Ureter (tissue), 1 donor: Measurements from ENCODE around the gene ZMYND12. TPM values are rescaled to one million over a fixed set of nuclear protein-coding genes. Genes with fewer than 3 reads are reported as not detected.

Experiments used
- DNase-seq: peaks from one replicate; pipeline ENCODE4 v3.0.0-alpha.2; 2020; ENCODE audit warnings: low spot score
- total RNA-seq: library from RNA; stranded (reverse); gene quantifications from one replicate; pipeline ENCODE4 v1.2.4, GENCODE V29; 2023
- donor health status: DM: yes; HTN: yes; CAD: no.

ZMYND12 gene
- total RNA-seq, 1 donor from 2014 or later, result 2.7 TPM

GRCh38 chr1:42439940-42440339 is 15.9 kb downstream of the ZMYND12 start:
- no peak for DNase-seq

- no peak for DNase-seq
Observed at GRCh38 chr1:42434340-42434739, 21.5 kb downstream of the ZMYND12 start.

GRCh38 chr1:42433369-42433768 is 22.5 kb downstream of the ZMYND12 start:
- DNase-seq, result no peak

GRCh38 chr1:42432714-42433113 is 23.1 kb downstream of the ZMYND12 start:
- no peak for DNase-seq

GRCh38 chr1:42431514-42431913 is 24.3 kb downstream of the ZMYND12 start:
- DNase-seq, result no peak

GRCh38 chr1:42430286-42431135 is 25.3 kb downstream of the ZMYND12 start:
- no peak for DNase-seq

GRCh38 chr1:42429603-42430002 is 26.2 kb downstream of the ZMYND12 start:
- no peak for DNase-seq

- no peak for DNase-seq
Observed at GRCh38 chr1:42427240-42427639, 28.6 kb downstream of the ZMYND12 start.

GRCh38 chr1:42424201-42424600 is 31.6 kb downstream of the ZMYND12 start:
- no peak for DNase-seq

- DNase-seq, result no peak
Observed at GRCh38 chr1:42423681-42424080, 32.1 kb downstream of the ZMYND12 start.

- no peak for DNase-seq
Observed at GRCh38 chr1:42422737-42423136, 33.1 kb downstream of the ZMYND12 start.

- DNase-seq, result peak; percentile 49
Observed at GRCh38 chr1:42420911-42421585, 34.8 kb downstream of the ZMYND12 start.

- no peak for DNase-seq
Observed at GRCh38 chr1:42420121-42420520, 35.7 kb downstream of the ZMYND12 start.

GRCh38 chr1:42419126-42419821 is 36.5 kb downstream of the ZMYND12 start:
- no peak for DNase-seq

- DNase-seq, result no peak
Observed at GRCh38 chr1:42418516-42418915, 37.3 kb downstream of the ZMYND12 start.

- DNase-seq, result no peak
Observed at GRCh38 chr1:42417166-42417565, 38.7 kb downstream of the ZMYND12 start.

- DNase-seq, result no peak
Observed at GRCh38 chr1:42414551-42415496, 41.0 kb downstream of the ZMYND12 start.

- no peak for DNase-seq
Observed at GRCh38 chr1:42403880-42404400, 51.9 kb downstream of the ZMYND12 start.

- DNase-seq, result no peak
Observed at GRCh38 chr1:42399315-42400100, 56.3 kb downstream of the ZMYND12 start.
